H1 (cell line): Measurements from ENCODE around the gene POLR1D. TPM values are rescaled to one million over a fixed set of nuclear protein-coding genes. Genes with fewer than 3 reads are reported as not detected.

Experiments
- CTCF ChIA-PET: fragments of 300-600 bp; sonication (Branson Sonifier 250); formaldehyde crosslinking; loops from one replicate; lab custom pipeline; 2021; ENCODE audit not compliant: partially characterized antibody; lab: Charles Lee
- POLR2A ChIA-PET: fragments of 300-600 bp; sonication (Branson Sonifier 250); formaldehyde crosslinking; loops from one replicate; lab custom pipeline; 2021; ENCODE audit warnings: inconsistent platforms; ENCODE audit not compliant: partially characterized antibody; lab: Charles Lee
- DNase-seq, 2 experiments: peaks; one replicate each; pipeline versions ENCODE4 v3.0.0 to v3.0.0-alpha.2; 2010 to 2022; ENCODE audit warnings: low spot score in 2 of 2, low read depth in 1 of 2, mixed read lengths in 1 of 2
- FAIRE-seq: peaks from 2 replicates; lab custom pipeline; 2011; peaks lifted over from hg19 to GRCh38; lab: Jason Lieb, UNC
- H2AFZ ChIP-seq: 2 replicates; pipeline ENCODE4 v1.8.1; 2012; ENCODE audit warnings: low read length, inconsistent platforms
- H2AK5ac ChIP-seq: 2 replicates; pipeline ENCODE4 v1.6.1; 2013; ENCODE audit warnings: low read depth, low read length
- H2BK120ac ChIP-seq: replicated peaks from 2 replicates; pipeline ENCODE3; 2013; ENCODE audit warnings: low read depth, low read length, inconsistent platforms
- H2BK12ac ChIP-seq: 2 replicates; pipeline ENCODE4 v1.6.1; 2013; ENCODE audit warnings: low read depth, low read length
- H2BK15ac ChIP-seq: 2 replicates; pipeline ENCODE4 v1.6.1; 2013; ENCODE audit warnings: low read length
- H2BK20ac ChIP-seq: 2 replicates; pipeline ENCODE4 v1.6.1; 2013; ENCODE audit warnings: low read length
- H2BK5ac ChIP-seq: 2 replicates; pipeline ENCODE4 v1.6.1; 2013; ENCODE audit warnings: low read depth, low read length
- H3K14ac ChIP-seq: 2 replicates; pipeline ENCODE4 v1.6.1; 2013; ENCODE audit warnings: inconsistent platforms; ENCODE audit not compliant: insufficient read length
- H3K18ac ChIP-seq: 2 replicates; pipeline ENCODE4 v1.6.1; 2013; ENCODE audit warnings: low read length; ENCODE audit errors: extremely low read depth
- H3K23ac ChIP-seq: 2 replicates; pipeline ENCODE4 v1.6.1; 2013; ENCODE audit warnings: inconsistent platforms; ENCODE audit not compliant: insufficient read length
- H3K23me2 ChIP-seq: 2 replicates; pipeline ENCODE4 v1.6.1; 2013; ENCODE audit warnings: low read depth, low read length
- H3K27ac ChIP-seq: 2 replicates; pipeline ENCODE4 v1.6.1; 2011; ENCODE audit warnings: low read depth, low read length, inconsistent platforms
- H3K27me3 ChIP-seq, 4 experiments: replicated peaks in 1 of 4; 1 replicate in 1 of 4; 2 replicates in 3 of 4; pipeline versions ENCODE4 v1.6.1 to v1.8.1; 2011 to 2013; ENCODE audit warnings: low read length in 3 of 4, mild to moderate bottlenecking in 3 of 4, inconsistent platforms in 2 of 4, mixed read lengths in 2 of 4, moderate library complexity in 1 of 4; ENCODE audit not compliant: control insufficient read depth in 3 of 4, insufficient read depth in 3 of 4; ENCODE audit errors: extremely low read depth in 1 of 4
- H3K36me3 ChIP-seq, 4 experiments: 2 replicates each; pipeline versions ENCODE4 v1.6.1 to v1.8.1; 2011 to 2013; ENCODE audit warnings: mild to moderate bottlenecking in 4 of 4, low read length in 3 of 4, moderate library complexity in 2 of 4, control low read depth in 1 of 4, inconsistent platforms in 1 of 4; ENCODE audit not compliant: insufficient read depth in 4 of 4, control insufficient read depth in 2 of 4
- H3K4ac ChIP-seq: replicated peaks from 2 replicates; pipeline ENCODE3; 2013; ENCODE audit warnings: low read length, low read depth, mixed read lengths, inconsistent platforms; ENCODE audit not compliant: insufficient read length
- H3K4me1 ChIP-seq, 4 experiments: replicated peaks in 1 of 4; 1 replicate in 1 of 4; 2 replicates in 3 of 4; pipeline versions ENCODE4 v1.6.1 to v1.8.1; 2011 to 2013; ENCODE audit warnings: low read length in 3 of 4, inconsistent platforms in 2 of 4, mixed read lengths in 1 of 4; ENCODE audit not compliant: insufficient read depth in 4 of 4, control insufficient read depth in 3 of 4
- H3K4me2 ChIP-seq, 2 experiments: 2 replicates each; pipeline versions ENCODE4 v1.6.1 to v1.8.1; 2011 to 2013; ENCODE audit warnings: low read depth in 2 of 2, low read length in 2 of 2, control low read depth in 1 of 2, inconsistent platforms in 1 of 2, mild to moderate bottlenecking in 1 of 2; ENCODE audit not compliant: insufficient read depth in 1 of 2
- H3K4me3 ChIP-seq, 4 experiments: fragments of 200-600, 300-600 bp in 1 of 4; sonication (generic), shearing (Covaris generic), sonication (Bioruptor Twin) in 1 of 4; 2 replicates each; pipeline versions ENCODE4 v1.5.1 to v1.8.1; 2011 to 2016; ENCODE audit warnings: low read length in 4 of 4, low read depth in 3 of 4, control low read depth in 2 of 4, inconsistent platforms in 2 of 4, mild to moderate bottlenecking in 2 of 4, mixed read lengths in 1 of 4, moderate library complexity in 1 of 4; ENCODE audit not compliant: insufficient read depth in 2 of 4; ENCODE audit errors: extremely low read depth in 1 of 4
- H3K56ac ChIP-seq: replicated peaks from 2 replicates; pipeline ENCODE3; 2013; ENCODE audit warnings: low read depth, mild to moderate bottlenecking, mixed read lengths, low read length, inconsistent platforms; ENCODE audit not compliant: insufficient read length
- H3K79me1 ChIP-seq: 2 replicates; pipeline ENCODE4 v1.6.1; 2013; ENCODE audit warnings: low read depth, low read length, control low read depth
- H3K79me2 ChIP-seq, 2 experiments: 2 replicates each; pipeline versions ENCODE4 v1.6.1 to v1.8.1; 2012 to 2013; ENCODE audit warnings: low read length in 2 of 2, mild to moderate bottlenecking in 2 of 2, inconsistent platforms in 1 of 2; ENCODE audit not compliant: insufficient read depth in 2 of 2, control insufficient read depth in 1 of 2
- H3K9ac ChIP-seq, 4 experiments: replicated peaks in 1 of 4; 1 replicate in 1 of 4; 2 replicates in 3 of 4; pipeline versions ENCODE4 v1.6.1 to v1.8.1; 2011 to 2013; ENCODE audit warnings: low read depth in 3 of 4, low read length in 3 of 4, control low read depth in 2 of 4, mild to moderate bottlenecking in 2 of 4, moderate library complexity in 2 of 4, inconsistent platforms in 1 of 4; ENCODE audit errors: extremely low read depth in 1 of 4
- H3K9me3 ChIP-seq, 2 experiments: 2 replicates each; pipeline versions ENCODE4 v1.6.1 to v1.8.1; 2012 to 2013; ENCODE audit warnings: mild to moderate bottlenecking in 2 of 2, moderate library complexity in 2 of 2, control low read depth in 1 of 2, inconsistent platforms in 1 of 2, low read depth in 1 of 2, low read length in 1 of 2, mixed read lengths in 1 of 2; ENCODE audit not compliant: insufficient read depth in 2 of 2
- H4K20me1 ChIP-seq, 2 experiments: replicated peaks in 1 of 2; 2 replicates each; pipeline versions ENCODE3 to v1.8.1; 2011 to 2013; ENCODE audit warnings: inconsistent platforms in 2 of 2, low read length in 2 of 2, mild to moderate bottlenecking in 1 of 2; ENCODE audit not compliant: insufficient read depth in 2 of 2, control insufficient read depth in 1 of 2
- H4K5ac ChIP-seq: 2 replicates; pipeline ENCODE4 v1.6.1; 2013; ENCODE audit warnings: low read length, low read depth, mixed read lengths, inconsistent platforms; ENCODE audit not compliant: insufficient read length
- H4K8ac ChIP-seq: 2 replicates; pipeline ENCODE4 v1.8.0; 2013; ENCODE audit warnings: mild to moderate bottlenecking, moderate library complexity, low read length, inconsistent platforms; ENCODE audit not compliant: insufficient read depth; ENCODE audit errors: extremely low read depth
- H4K91ac ChIP-seq: replicated peaks from 2 replicates; pipeline ENCODE3; 2013; ENCODE audit warnings: low read length, mixed read lengths, inconsistent platforms; ENCODE audit not compliant: insufficient read length
- EP300 ChIP-seq, 2 experiments: IDR thresholded peaks; 1 replicate in 1 of 2; 2 replicates in 1 of 2; pipeline ENCODE4 v1.6.1; 2011 to 2012; ENCODE audit warnings: low read depth in 2 of 2, low read length in 2 of 2, mild to moderate bottlenecking in 2 of 2, borderline replicate concordance in 1 of 2, inconsistent platforms in 1 of 2, moderate library complexity in 1 of 2
- GABPA ChIP-seq: IDR thresholded peaks from 2 replicates; pipeline ENCODE4 v1.6.1; 2011; ENCODE audit warnings: mild to moderate bottlenecking, low read length, moderate library complexity, borderline replicate concordance; ENCODE audit not compliant: insufficient read depth
- HDAC6 ChIP-seq: IDR thresholded peaks from one replicate; pipeline ENCODE4 v1.7.1; 2012; ENCODE audit warnings: low read depth, mild to moderate bottlenecking, inconsistent platforms, low read length, moderate library complexity
- JUND ChIP-seq: IDR thresholded peaks from 2 replicates; pipeline ENCODE4 v1.6.1; 2011; ENCODE audit warnings: mild to moderate bottlenecking, improper control_type of control experiment, low read length
- MAX ChIP-seq: IDR thresholded peaks from 2 replicates; pipeline ENCODE4 v1.6.1; 2012; ENCODE audit warnings: inconsistent platforms
- NANOG ChIP-seq: IDR thresholded peaks from 2 replicates; pipeline ENCODE4 v1.6.1; 2011; ENCODE audit warnings: low read length, low read depth, mild to moderate bottlenecking, inconsistent platforms; ENCODE audit not compliant: insufficient read depth, poor library complexity, severe bottlenecking
- NRF1 ChIP-seq: IDR thresholded peaks from 2 replicates; pipeline ENCODE4 v1.6.1; 2011; ENCODE audit warnings: mild to moderate bottlenecking, low read depth, low read length, improper control_type of control experiment
- PHF8 ChIP-seq: fragments of 200-600 bp; sonication (generic); conservative IDR thresholded peaks from 2 replicates; pipeline ENCODE4 v1.7.1; 2012; ENCODE audit warnings: low read depth, mild to moderate bottlenecking, inconsistent platforms, low read length, moderate library complexity
- TBP ChIP-seq: IDR thresholded peaks from 2 replicates; pipeline ENCODE4 v1.6.1; 2011; ENCODE audit warnings: low read depth, low read length, improper control_type of control experiment
- USF2 ChIP-seq: IDR thresholded peaks from 2 replicates; pipeline ENCODE4 v1.6.1; 2011; ENCODE audit warnings: low read length, improper control_type of control experiment
- WGBS, 2 experiments: shearing (Covaris generic) in 1 of 2; methylation state at CpG; one replicate each; pipeline versions ENCODE4 v1.1.6 to v1.1.7; 2013 to 2015; ENCODE audit warnings: low lambda C conversion rate in 2 of 2, mixed read lengths in 2 of 2, inconsistent platforms in 1 of 2, low coverage in 1 of 2, missing lambda C conversion rate in 1 of 2; ENCODE audit not compliant: insufficient replicate concordance in 2 of 2, insufficient coverage in 1 of 2, insufficient read length in 1 of 2; ENCODE audit errors: extremely low coverage in 1 of 2, missing lambda C conversion rate in 1 of 2; 5-methylcytosine and 5-hydroxymethylcytosine counted together
- polyA plus RNA-seq, 7 experiments: library from polyadenylated mRNA; depleted of rRNA in 3 of 7; stranded (reverse) in 5 of 7; unstranded in 2 of 7; fragments of >200 nt in 5 of 7; fragments of 200-250 nt in 2 of 7; gene quantifications; 1 replicate in 5 of 7; 2 replicates in 1 of 7; 4 replicates in 1 of 7; pipeline versions ENCODE4 v1.2.1 to v1.2.3, GENCODE V29; 2011 to 2013; ENCODE audit warnings: missing spikeins in 2 of 7, mixed read lengths in 2 of 7
- total RNA-seq: library from RNA; stranded (reverse); fragmentation: NEBNext Ultra II Directional; extraction: Animal tissue kit (Norgen Biotek cat#: 25700); gene quantifications from 2 replicates; pipeline ENCODE4 v1.2.1, GENCODE V29; 2021

POLR1D gene
- total and polyA plus RNA-seq, 2 of the 8 experiments (the other 6 are each of a cell fraction or from before 2014, with no cell fraction given): 226 to 232 TPM

DNA sequence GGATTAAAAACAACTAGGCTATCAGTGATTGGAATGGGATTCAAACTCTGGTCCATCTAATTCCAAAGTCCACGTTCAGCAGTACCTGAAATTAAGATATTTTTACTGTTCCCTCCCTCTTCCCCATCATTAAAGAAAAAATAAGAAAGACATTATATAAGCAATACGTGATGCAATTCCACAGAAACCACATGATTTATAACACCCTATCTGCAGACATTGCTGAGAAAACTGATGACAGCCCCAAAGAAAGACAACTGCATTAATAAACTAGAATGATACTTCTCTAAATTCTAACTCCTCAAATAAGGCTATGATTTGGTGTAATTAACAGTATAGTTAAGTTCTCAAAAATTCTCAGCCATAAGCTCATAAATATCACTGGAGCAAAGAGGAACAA is 20.5 kb upstream of the POLR1D start:
- CTCF ChIA-PET: interaction anchor here (0.6 kb wide), 2 partner anchors 36 to 994 kb away, joined by 3 to 5 read pairs; no protein-coding TSS in a partner anchor
- Histone ChIP-seq H3K27me3 (no peaks in the 10 kb centered on the region), H3K9me3 (no peaks in the 10 kb centered on the region), H3K14ac (no peak overlapping the region), H3K4ac (no peak overlapping the region), H3K79me1 (0 out of 2 replicates have a peak, but pooled peaks cover 5% of the 10 kb centered on the region), H3K4me1 (peaks cover 0 to 3% (median 1%) of the 10 kb centered on the region in 4 experiments; a peak in 3 of 7 replicates), H3K27ac (no peak overlapping the region), H3K4me3 (no peak overlapping the region), H2BK120ac (no peak overlapping the region), H4K20me1 (peaks cover 0 to 8% of the 10 kb centered on the region in 2 experiments), H2AFZ (no peak overlapping the region), H4K8ac (no peak overlapping the region), H2BK20ac (no peak overlapping the region), H3K56ac (no peak overlapping the region), H4K91ac (no peak overlapping the region), H3K4me2 (no peak overlapping the region), H3K18ac (no peak overlapping the region), H3K36me3 (no peaks in the 10 kb centered on the region), H2BK15ac (no peak overlapping the region), H3K23me2 (no peaks in the 10 kb centered on the region), H3K9ac (no peak overlapping the region), H3K79me2 (peaks cover 0 to 79% of the 10 kb centered on the region in 2 experiments; a peak in 2 of 4 replicates), H4K5ac (no peak overlapping the region), H3K23ac (no peak overlapping the region), H2AK5ac (no peak overlapping the region), H2BK12ac (no peak overlapping the region), H2BK5ac (no peak overlapping the region)
- no peak for TF ChIP-seq TBP
- no peak for TF ChIP-seq USF2
- TF ChIP-seq NRF1: no peak
- no peak for TF ChIP-seq GABPA
- no peak for TF ChIP-seq MAX
- no peak for TF ChIP-seq NANOG
- no peak for TF ChIP-seq EP300 (IDR thresholded peaks at IDR 0.05; ENCODE audit: borderline replicate concordance in 1 of 2, low read depth in 2 of 2, low read length in 2 of 2)
- TF ChIP-seq HDAC6: no peak
- TF ChIP-seq PHF8: no peak
- no peak for TF ChIP-seq JUND
- 91% methylated on average over 2 of the region's 2 CpGs; no CpG with 5 or more reads in 1 of the 2 experiments for WGBS, 2 experiments
- POLR2A ChIA-PET: interaction anchor here (1.9 kb wide), 1 partner anchor 19 kb away, joined by 6 read pairs; the partner anchor contains the start of gene LNX2
- no peak for FAIRE-seq
- DNase-seq: no peak
